ENCODE results near the gene APLP1. TPM values are rescaled to one million over a fixed set of nuclear protein-coding genes. Genes with fewer than 3 reads are reported as not detected.
"Not testable (repeated sequence)": the region's sequence is repeated elsewhere in the genome, so short reads cannot be mapped to it uniquely, and the experiment has no call there.

The APLP1 gene
- total and polyA plus RNA-seq, 2 donors from 2014 or later, result 3.8 to 13.6 TPM

GRCh38 chr19:35889370-35890112, 21.2 kb downstream of the APLP1 start:
- Histone ChIP-seq H3K36me3 (ENCODE audit: control insufficient read depth in 2 of 3, insufficient read depth in 3 of 3, low read length in 3 of 3) (peaks cover 5 to 20% (median 7%) of the 10 kb centered on the region in 3 donors), H3K4me1 (ENCODE audit: control insufficient read depth in 2 of 3, insufficient read depth in 2 of 3, low read depth in 1 of 3, low read length in 3 of 3) (no peaks in the 10 kb centered on the region), H3K27me3 (ENCODE audit: control insufficient read depth, insufficient read depth, low read length) (no peaks in the 10 kb centered on the region), H3K27ac (ENCODE audit: low read depth in 2 of 2, low read length in 2 of 2) (no peak overlapping the region), H3K9ac (ENCODE audit: low read length in 3 of 3) (no peak overlapping the region), H3K4me3 (ENCODE audit: low read length in 3 of 3) (no peak overlapping the region), H3K9me3 (ENCODE audit: control insufficient read depth in 2 of 3, insufficient read depth in 1 of 3, low read length in 3 of 3) (no peaks in the 10 kb centered on the region)
- no peak for FAIRE-seq
- intact Hi-C loops (cut with DNase I), result no loop called here
- no peak for TF ChIP-seq CTCF (IDR thresholded peaks at IDR 0.05; ENCODE audit: borderline replicate concordance, extremely low read depth, insufficient read depth)
- no peak for DNase-seq

- H3K4me1 ChIP-seq (ENCODE audit: control insufficient read depth in 2 of 3, insufficient read depth in 2 of 3, low read depth in 1 of 3, low read length in 3 of 3), result no peaks in the 10 kb centered on the region
- peaks cover 5 to 20% (median 7%) of the 10 kb centered on the region in 3 donors for H3K36me3 ChIP-seq (ENCODE audit: control insufficient read depth in 2 of 3, insufficient read depth in 3 of 3, low read length in 3 of 3)
- no peak overlapping the region for H3K27ac ChIP-seq (ENCODE audit: low read depth in 2 of 2, low read length in 2 of 2)
- intact Hi-C loops (cut with DNase I), result no loop called here
- no peaks in the 10 kb centered on the region for H3K9me3 ChIP-seq (ENCODE audit: control insufficient read depth in 2 of 3, insufficient read depth in 1 of 3, low read length in 3 of 3)
- no peak for FAIRE-seq
- H3K27me3 ChIP-seq (ENCODE audit: control insufficient read depth, insufficient read depth, low read length), result no peaks in the 10 kb centered on the region
- TF ChIP-seq CTCF (IDR thresholded peaks at IDR 0.05; ENCODE audit: borderline replicate concordance, extremely low read depth, insufficient read depth), result no peak
- no peak overlapping the region for H3K4me3 ChIP-seq (ENCODE audit: low read length in 3 of 3)
- no peak overlapping the region for H3K9ac ChIP-seq (ENCODE audit: low read length in 3 of 3)
- DNase-seq, result no peak
Observed at GRCh38 chr19:35890113-35890650, 21.8 kb downstream of the APLP1 start.

GRCh38 chr19:35891819-35892218, 23.4 kb downstream of the APLP1 start:
- FAIRE-seq; H3K27ac ChIP-seq (ENCODE audit: low read depth in 2 of 2, low read length in 2 of 2); H3K27me3 ChIP-seq (ENCODE audit: control insufficient read depth, insufficient read depth, low read length); H3K9me3 ChIP-seq (ENCODE audit: control insufficient read depth in 2 of 3, insufficient read depth in 1 of 3, low read length in 3 of 3); H3K4me3 ChIP-seq (ENCODE audit: low read length in 3 of 3); DNase-seq; intact Hi-C loops (cut with DNase I); H3K9ac ChIP-seq (ENCODE audit: low read length in 3 of 3); H3K4me1 ChIP-seq (ENCODE audit: control insufficient read depth in 2 of 3, insufficient read depth in 2 of 3, low read depth in 1 of 3, low read length in 3 of 3): not testable (repeated sequence)
- peaks cover 5 to 20% (median 7%) of the 10 kb centered on the region in 3 donors for H3K36me3 ChIP-seq (ENCODE audit: control insufficient read depth in 2 of 3, insufficient read depth in 3 of 3, low read length in 3 of 3)

GRCh38 chr19:35894342-35894741, 26.0 kb downstream of the APLP1 start:
- no peaks in the 10 kb centered on the region for H3K27me3 ChIP-seq (ENCODE audit: control insufficient read depth, insufficient read depth, low read length)
- no peak overlapping the region for H3K4me3 ChIP-seq (ENCODE audit: low read length in 3 of 3)
- DNase-seq (no peak), FAIRE-seq (no peak)
- H3K36me3 ChIP-seq (ENCODE audit: control insufficient read depth in 2 of 3, insufficient read depth in 3 of 3, low read length in 3 of 3), result peaks cover 3 to 11% (median 5%) of the 10 kb centered on the region in 3 donors
- TF ChIP-seq CTCF (IDR thresholded peaks at IDR 0.05; ENCODE audit: borderline replicate concordance, extremely low read depth, insufficient read depth), result no peak
- H3K4me1 ChIP-seq (ENCODE audit: control insufficient read depth in 2 of 3, insufficient read depth in 2 of 3, low read depth in 1 of 3, low read length in 3 of 3), result peaks cover 0 to 7% (median 0%) of the 10 kb centered on the region in 3 donors
- H3K9me3 ChIP-seq (ENCODE audit: control insufficient read depth in 2 of 3, insufficient read depth in 1 of 3, low read length in 3 of 3), result no peaks in the 10 kb centered on the region
- intact Hi-C loops (cut with DNase I), result no loop called here
- H3K9ac ChIP-seq (ENCODE audit: low read length in 3 of 3), result no peak overlapping the region
- no peak overlapping the region for H3K27ac ChIP-seq (ENCODE audit: low read depth in 2 of 2, low read length in 2 of 2)

All from kidney (tissue), 14 donors.